GM23338 (cell line): ENCODE measurements around the gene MSH3. TPM values are rescaled to one million over a fixed set of nuclear protein-coding genes. Genes with fewer than 3 reads are reported as not detected.

ENCODE experiments used
- ATAC-seq: fragments of 200-7000 bp; cut with Tn5 transposase; 3 replicates; pipeline ENCODE4 v1.9.1; 2020
- DNase-seq: peaks from one replicate; pipeline ENCODE4 v3.0.0-alpha.2; 2015; ENCODE audit warnings: low spot score
- H2AFZ ChIP-seq: fragments of 200-600 bp; sonication (generic); 2 replicates; pipeline ENCODE4 v1.8.0; 2016; ENCODE audit warnings: antibody characterized with exemption, mild to moderate bottlenecking, moderate library complexity
- H3F3A ChIP-seq: fragments of 200-600 bp; sonication (generic); replicated peaks from 2 replicates; pipeline ENCODE4 v1.8.0; 2017; ENCODE audit warnings: antibody characterized with exemption, mixed run types, low read depth
- H3K27ac ChIP-seq: fragments of 200-600 bp; sonication (generic); 2 replicates; pipeline ENCODE4 v1.6.1; 2016; ENCODE audit warnings: low read depth
- H3K27me3 ChIP-seq: fragments of 200-600 bp; sonication (generic); 2 replicates; pipeline ENCODE4 v1.8.0; 2016; ENCODE audit warnings: mild to moderate bottlenecking, mixed run types, moderate library complexity; ENCODE audit not compliant: insufficient read depth
- H3K36me3 ChIP-seq: fragments of 200-600 bp; sonication (generic); 2 replicates; pipeline ENCODE4 v1.8.0; 2016; ENCODE audit warnings: mild to moderate bottlenecking; ENCODE audit not compliant: insufficient read depth
- H3K4me1 ChIP-seq: fragments of 200-600 bp; sonication (generic); 2 replicates; pipeline ENCODE4 v1.8.0; 2016; ENCODE audit warnings: mild to moderate bottlenecking, moderate library complexity; ENCODE audit not compliant: insufficient read depth
- H3K4me2 ChIP-seq: fragments of 200-600 bp; sonication (generic); 2 replicates; pipeline ENCODE4 v1.7.1; 2017; ENCODE audit warnings: mixed run types
- H3K4me3 ChIP-seq: fragments of 200-600 bp; sonication (generic); 2 replicates; pipeline ENCODE4 v1.6.1; 2016; ENCODE audit warnings: mixed run types
- H3K79me2 ChIP-seq: fragments of 200-600 bp; sonication (generic); replicated peaks from 2 replicates; pipeline ENCODE4 v1.8.0; 2017; ENCODE audit warnings: mild to moderate bottlenecking; ENCODE audit not compliant: insufficient read depth
- H3K9me2 ChIP-seq: fragments of 200-600 bp; sonication (generic); 2 replicates; pipeline ENCODE4 v1.8.0; 2017; ENCODE audit not compliant: insufficient read depth
- H4K20me1 ChIP-seq: fragments of 200-600 bp; sonication (generic); replicated peaks from 2 replicates; pipeline ENCODE4 v1.8.0; 2017; ENCODE audit warnings: mild to moderate bottlenecking; ENCODE audit not compliant: insufficient read depth
- H3K27ac Mint-ChIP-seq: 2 replicates; pipeline ENCODE4 v1.8.0; 2020; ENCODE audit warnings: inconsistent platforms, mild to moderate bottlenecking, moderate library complexity, mixed read lengths
- H3K27me3 Mint-ChIP-seq: 3 replicates; pipeline ENCODE4 v1.8.0; 2022; ENCODE audit warnings: low read depth, mild to moderate bottlenecking, moderate library complexity, mixed read lengths, inconsistent platforms; ENCODE audit not compliant: insufficient read depth, poor library complexity
- H3K36me3 Mint-ChIP-seq: 3 replicates; pipeline ENCODE4 v1.8.0; 2021; ENCODE audit warnings: low read depth, mild to moderate bottlenecking, inconsistent platforms, moderate library complexity, mixed read lengths
- H3K4me1 Mint-ChIP-seq: 3 replicates; pipeline ENCODE4 v1.8.0; 2020; ENCODE audit warnings: mild to moderate bottlenecking, inconsistent platforms, mixed read lengths
- H3K4me3 Mint-ChIP-seq: 3 replicates; pipeline ENCODE4 v1.8.0; 2021; ENCODE audit warnings: moderate library complexity, mild to moderate bottlenecking, inconsistent platforms, mixed read lengths
- H3K9me3 Mint-ChIP-seq: 3 replicates; pipeline ENCODE4 v1.8.0; 2020; ENCODE audit warnings: moderate library complexity, mild to moderate bottlenecking, inconsistent platforms, mixed read lengths
- CTCF ChIP-seq, 2 experiments: fragments of 200-600 bp in 1 of 2; sonication (generic) in 1 of 2; conservative IDR thresholded peaks; 2 replicates each; pipeline versions ENCODE4 v1.5.1 to v1.6.1; 2016 to 2017; ENCODE audit warnings: antibody characterized with exemption in 2 of 2, low read depth in 2 of 2, mild to moderate bottlenecking in 2 of 2, moderate library complexity in 1 of 2
- ETS1 ChIP-seq: IDR thresholded peaks from 2 replicates; pipeline ENCODE4 v1.6.1; 2016; ENCODE audit warnings: antibody characterized with exemption
- EZH2 ChIP-seq: fragments of 200-600 bp; sonication (generic); IDR thresholded peaks from one replicate; pipeline ENCODE4 v1.8.0; 2017; ENCODE audit warnings: antibody characterized with exemption, mild to moderate bottlenecking, low read depth; ENCODE audit not compliant: unreplicated experiment
- POLR2AphosphoS5 ChIP-seq: IDR thresholded peaks from 2 replicates; pipeline ENCODE4 v1.6.1; 2016; ENCODE audit warnings: antibody characterized with exemption, low read depth
- ZNF331 ChIP-seq: fragments of 250-450 bp; sonication (Bioruptor Pico); IDR thresholded peaks from 2 replicates; pipeline ENCODE4 v1.5.0; 2020; ENCODE audit warnings: low read depth, mild to moderate bottlenecking, moderate library complexity
- ZNF462 ChIP-seq: fragments of 250-450 bp; sonication (Bioruptor Pico); IDR thresholded peaks from 2 replicates; pipeline ENCODE4 v1.5.0; 2020; ENCODE audit warnings: mild to moderate bottlenecking, moderate library complexity
- polyA plus RNA-seq: library from polyadenylated mRNA; unstranded; fragments of >200 nt; fragmentation: Nextera tagmentation; extraction: Ambion mirVana; gene quantifications from 2 replicates; pipeline ENCODE4 v1.2.1, GENCODE V29; 2016
- total RNA-seq: library from RNA; depleted of rRNA; stranded (reverse); fragments of >200 nt; shearing (Covaris generic); gene quantifications from 2 replicates; pipeline ENCODE4 v1.2.3, GENCODE V29; 2014

Gene MSH3
- total and polyA plus RNA-seq, 2 experiments from 2014 or later = 13.3 to 16.6 TPM

GRCh38 chr5:80676706-80677105 is 22.3 kb downstream of the MSH3 start (continued):
- TF ChIP-seq ETS1 (no peak), POLR2AphosphoS5 (no peak), ZNF331 (CRISPR knock-in tag) (no peak), EZH2 (no peak)

GRCh38 chr5:80686757-80687156 is 32.3 kb downstream of the MSH3 start:
- ATAC-seq = no peak
- no peak overlapping the region for H3K4me3 ChIP-seq

More at GRCh38 chr5:80686757-80687156, 32.3 kb downstream of the MSH3 start:
- Histone ChIP-seq H3K9me2 (no peaks in the 10 kb centered on the region), H4K20me1 (no peaks in the 10 kb centered on the region), H2AFZ (no peak overlapping the region), H3K4me1 (peaks cover 6% of the 10 kb centered on the region), H3K36me3 (no peaks in the 10 kb centered on the region), H3K79me2 (0 out of 2 replicates have a peak, but pooled peaks cover 3% of the 10 kb centered on the region), H3K27ac (no peak overlapping the region), H3F3A (no peaks in the 10 kb centered on the region), H3K27me3 (no peaks in the 10 kb centered on the region), H3K4me2 (no peak overlapping the region)
- peak; percentile 45 for DNase-seq
- Mint-ChIP-seq H3K9me3 (no peaks in the 10 kb centered on the region), H3K4me1 (peaks cover 8% of the 10 kb centered on the region), H3K36me3 (peaks cover 24% of the 10 kb centered on the region), H3K27ac (no peak overlapping the region), H3K4me3 (no peak overlapping the region), H3K27me3 (no peaks in the 10 kb centered on the region)
- TF ChIP-seq ZNF462 (no peak), CTCF (conservative IDR thresholded peaks at IDR 0.05; ENCODE audit: low read depth in 2 of 2) (peak in 1 of 2 experiments; percentile 60; a peak in 3 of 4 replicates)
